HEK293 (cell line): Measurements from ENCODE around the gene MAP3K5.

Source experiments
- CTCF ChIA-PET: fragments of 350-600 bp; formaldehyde crosslinking; extraction: SDS; loops from one replicate; lab custom pipeline; 2021; ENCODE audit warnings: antibody characterized with exemption; lab: Yijun Ruan, JAX
- POLR2A ChIA-PET: fragments of 300-600 bp; formaldehyde crosslinking; extraction: SDS; loops from one replicate; lab custom pipeline; 2020; ENCODE audit warnings: antibody characterized with exemption, inconsistent platforms; lab: Yijun Ruan, JAX
- H3K27ac ChIP-seq: fragments of 200-500 bp; sonication (Bioruptor generic); 2 replicates; pipeline ENCODE4 v1.5.1; 2014; ENCODE audit warnings: low read depth, low read length, control low read depth, inconsistent platforms; ENCODE audit errors: extremely low read depth
- H3K36me3 ChIP-seq, 2 experiments: fragments of 200-500 bp in 1 of 2; sonication (Bioruptor generic) in 1 of 2; 1 replicate in 1 of 2; 2 replicates in 1 of 2; pipeline ENCODE4 v1.5.1; 2014 to 2017; ENCODE audit warnings: inconsistent platforms in 2 of 2, low read length in 2 of 2; ENCODE audit not compliant: control insufficient read depth in 2 of 2, insufficient read depth in 1 of 2
- H3K4me1 ChIP-seq: fragments of 200-500 bp; sonication (Bioruptor generic); 2 replicates; pipeline ENCODE4 v1.5.1; 2014; ENCODE audit warnings: mild to moderate bottlenecking, low read length, inconsistent platforms; ENCODE audit not compliant: control insufficient read depth, insufficient read depth
- H3K4me3 ChIP-seq: 2 replicates; pipeline ENCODE4 v1.5.1; 2011; ENCODE audit warnings: low read depth, mild to moderate bottlenecking, control low read depth, low read length, moderate library complexity
- H3K9me3 ChIP-seq: fragments of 200-500 bp; sonication (Bioruptor generic); 2 replicates; pipeline ENCODE4 v1.5.1; 2014; ENCODE audit warnings: low read depth, low read length, inconsistent platforms; ENCODE audit not compliant: control insufficient read depth, insufficient read depth
- GFI1B ChIP-seq: fragments of 450-650 bp; formaldehyde crosslinking; IDR thresholded peaks from 2 replicates; pipeline ENCODE4 v1.5.1; 2016; ENCODE audit warnings: missing biosample characterization, missing genetic modification characterization
- KLF9 ChIP-seq: fragments of 450-650 bp; formaldehyde crosslinking; IDR thresholded peaks from 2 replicates; pipeline ENCODE4 v1.5.1; 2016; ENCODE audit warnings: missing biosample characterization, missing genetic modification characterization, low read depth
- MZF1 ChIP-seq: fragments of 450-650 bp; formaldehyde crosslinking; IDR thresholded peaks from 2 replicates; pipeline ENCODE4 v1.5.1; 2017; ENCODE audit warnings: missing biosample characterization, missing genetic modification characterization, borderline replicate concordance
- OVOL3 ChIP-seq: fragments of 450-650 bp; formaldehyde crosslinking; IDR thresholded peaks from 2 replicates; pipeline ENCODE4 v1.5.1; 2016; ENCODE audit warnings: missing biosample characterization, missing genetic modification characterization
- WT1 ChIP-seq: fragments of 450-650 bp; formaldehyde crosslinking; IDR thresholded peaks from 2 replicates; pipeline ENCODE4 v1.5.1; 2016; ENCODE audit warnings: missing biosample characterization, missing genetic modification characterization
- ZBTB20 ChIP-seq: fragments of 450-650 bp; formaldehyde crosslinking; IDR thresholded peaks from 2 replicates; pipeline ENCODE4 v1.5.1; 2016; ENCODE audit warnings: missing biosample characterization, missing genetic modification characterization
- ZNF10 ChIP-seq: fragments of 450-650 bp; formaldehyde crosslinking; IDR thresholded peaks from 2 replicates; pipeline ENCODE4 v1.5.1; 2017; ENCODE audit warnings: missing biosample characterization, missing genetic modification characterization
- ZNF121 ChIP-seq: fragments of 450-650 bp; formaldehyde crosslinking; IDR thresholded peaks from 2 replicates; pipeline ENCODE4 v1.5.1; 2016; ENCODE audit warnings: missing biosample characterization, missing genetic modification characterization
- ZNF140 ChIP-seq: fragments of 450-650 bp; formaldehyde crosslinking; IDR thresholded peaks from 2 replicates; pipeline ENCODE4 v1.5.1; 2016; ENCODE audit warnings: missing biosample characterization, missing genetic modification characterization
- ZNF202 ChIP-seq: fragments of 450-650 bp; formaldehyde crosslinking; IDR thresholded peaks from 2 replicates; pipeline ENCODE4 v1.5.1; 2016; ENCODE audit warnings: missing biosample characterization, missing genetic modification characterization, borderline replicate concordance
- ZNF211 ChIP-seq: fragments of 450-650 bp; formaldehyde crosslinking; IDR thresholded peaks from 2 replicates; pipeline ENCODE4 v1.5.1; 2016; ENCODE audit warnings: low read depth, missing biosample characterization, missing genetic modification characterization
- ZNF221 ChIP-seq: fragments of 450-650 bp; formaldehyde crosslinking; IDR thresholded peaks from 2 replicates; pipeline ENCODE4 v1.5.1; 2017; ENCODE audit warnings: missing biosample characterization, missing genetic modification characterization, borderline replicate concordance
- ZNF266 ChIP-seq: fragments of 450-650 bp; formaldehyde crosslinking; IDR thresholded peaks from 2 replicates; pipeline ENCODE4 v1.5.1; 2016; ENCODE audit warnings: missing biosample characterization, missing genetic modification characterization, low read depth
- ZNF274 ChIP-seq, 2 experiments: fragments of 200-500 bp in 1 of 2; fragments of 450-650 bp in 1 of 2; sonication (Bioruptor generic) in 1 of 2; formaldehyde crosslinking in 1 of 2; IDR thresholded peaks; 2 replicates each; pipeline versions ENCODE4 v1.5.1 to v1.6.1; 2014 to 2016; ENCODE audit warnings: borderline replicate concordance in 1 of 2, inconsistent platforms in 1 of 2, low read length in 1 of 2, missing biosample characterization in 1 of 2, missing genetic modification characterization in 1 of 2
- ZNF416 ChIP-seq: fragments of 450-650 bp; formaldehyde crosslinking; IDR thresholded peaks from 2 replicates; pipeline ENCODE4 v1.5.1; 2016; ENCODE audit warnings: missing biosample characterization, missing genetic modification characterization
- ZNF549 ChIP-seq: fragments of 450-650 bp; IDR thresholded peaks from 2 replicates; pipeline ENCODE4 v1.5.1; 2018; ENCODE audit warnings: missing biosample characterization, missing genetic modification characterization, mild to moderate bottlenecking, inconsistent platforms, moderate library complexity
- ZNF610 ChIP-seq: fragments of 450-650 bp; formaldehyde crosslinking; IDR thresholded peaks from 2 replicates; pipeline ENCODE4 v1.5.1; 2016; ENCODE audit warnings: missing biosample characterization, missing genetic modification characterization, borderline replicate concordance
- ZNF626 ChIP-seq: fragments of 450-650 bp; sonication (Bioruptor Pico); formaldehyde crosslinking; IDR thresholded peaks from 2 replicates; pipeline ENCODE4 v1.5.1; 2018; ENCODE audit warnings: missing biosample characterization, missing genetic modification characterization, inconsistent platforms
- ZNF670 ChIP-seq: fragments of 450-650 bp; formaldehyde crosslinking; IDR thresholded peaks from 2 replicates; pipeline ENCODE4 v1.5.1; 2016; ENCODE audit warnings: missing biosample characterization, missing genetic modification characterization, low read depth
- ZNF701 ChIP-seq: fragments of 450-650 bp; formaldehyde crosslinking; IDR thresholded peaks from 2 replicates; pipeline ENCODE4 v1.5.1; 2016; ENCODE audit warnings: missing biosample characterization, missing genetic modification characterization
- ZNF792 ChIP-seq: fragments of 450-650 bp; formaldehyde crosslinking; IDR thresholded peaks from 2 replicates; pipeline ENCODE4 v1.5.1; 2016; ENCODE audit warnings: missing biosample characterization, missing genetic modification characterization
- ZNF843 ChIP-seq: fragments of 450-650 bp; formaldehyde crosslinking; IDR thresholded peaks from 2 replicates; pipeline ENCODE4 v1.5.1; 2016; ENCODE audit warnings: missing biosample characterization, missing genetic modification characterization
- ZSCAN23 ChIP-seq: fragments of 450-650 bp; formaldehyde crosslinking; IDR thresholded peaks from 2 replicates; pipeline ENCODE4 v1.5.1; 2016; ENCODE audit warnings: missing biosample characterization, missing genetic modification characterization
- TF ChIP-seq, protein P1 (sequence below): fragments of 450-650 bp; formaldehyde crosslinking; conservative IDR thresholded peaks from 2 replicates; pipeline ENCODE4 v1.5.1; 2016; ENCODE audit warnings: low read depth, missing biosample characterization, missing genetic modification characterization
- TF ChIP-seq, protein P2 (sequence below): fragments of 450-650 bp; formaldehyde crosslinking; IDR thresholded peaks from 2 replicates; pipeline ENCODE4 v1.5.1; 2016; ENCODE audit warnings: missing biosample characterization, missing genetic modification characterization

The MAP3K5 gene

DNA sequence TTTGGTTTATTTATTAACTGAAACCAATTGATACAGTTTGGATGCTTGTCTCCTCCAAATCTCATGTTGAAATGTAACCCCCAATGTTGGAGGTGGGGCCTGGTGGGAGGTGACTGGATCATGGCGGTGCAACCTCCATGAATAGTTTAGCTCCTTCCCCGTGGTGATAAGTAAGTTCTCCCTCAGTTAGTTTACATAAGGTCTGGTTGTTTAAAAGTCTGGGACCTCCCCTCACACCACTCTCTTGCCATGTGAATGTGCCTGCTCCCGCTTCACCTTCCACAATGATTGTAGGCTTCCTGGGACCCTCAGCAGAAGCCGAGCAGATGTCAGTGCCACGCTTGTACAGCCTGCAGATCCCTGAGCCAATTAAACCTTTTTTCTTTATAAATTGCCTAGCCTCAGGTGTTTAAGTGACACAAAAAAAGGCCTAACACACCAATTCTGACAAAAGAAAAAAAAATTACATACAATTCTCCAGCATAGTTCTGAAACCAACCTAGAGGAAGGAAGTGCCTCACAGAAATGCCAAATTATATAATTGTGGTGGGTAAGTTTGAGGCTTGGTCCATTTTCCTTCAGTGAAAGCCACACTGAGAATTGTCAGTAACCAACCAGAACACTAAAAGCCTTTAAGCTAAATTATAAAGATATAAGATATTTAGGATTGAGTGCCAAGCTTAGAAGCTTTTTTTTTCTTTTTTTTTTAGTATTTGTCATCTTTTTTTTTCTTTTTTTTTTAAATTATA lies 257.1 kb downstream of the MAP3K5 start (continued):
- TF ChIP-seq ZNF843: no peak

DNA sequence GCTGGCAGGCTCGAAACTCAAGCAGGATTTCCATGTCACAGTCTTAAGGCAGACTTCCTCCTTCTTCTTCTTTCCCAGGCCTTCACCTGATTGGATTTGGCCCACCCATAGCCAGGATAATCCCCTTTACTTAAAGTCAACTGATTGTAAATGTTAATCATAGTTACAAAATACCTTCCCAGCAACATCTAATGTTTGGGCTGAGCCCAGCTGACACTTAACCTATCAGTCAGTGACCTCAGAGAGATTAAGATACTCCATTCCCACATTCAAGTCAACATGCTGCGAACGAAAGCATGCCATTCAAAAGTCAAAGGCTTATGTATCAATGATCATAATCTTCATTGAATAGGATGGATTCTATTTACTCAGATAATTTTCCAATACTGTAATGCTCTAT lies 258.0 kb downstream of the MAP3K5 start:
- Histone ChIP-seq H3K27ac (no peak overlapping the region), H3K9me3 (no peaks in the 10 kb centered on the region), H3K4me3 (no peak overlapping the region), H3K36me3 (peaks cover 0 to 3% of the 10 kb centered on the region in 2 experiments; a peak in 1 of 3 replicates), H3K4me1 (no peaks in the 10 kb centered on the region)
- CTCF ChIA-PET: interaction anchor here (1.5 kb wide), 1 partner anchor 16 kb away, joined by 3 read pairs; the partner anchor contains the start of gene MAP7
- TF ChIP-seq ZNF10 (tag by site-specific recombination) (peak; percentile 97), MZF1 (tag by site-specific recombination) (0 out of 2 replicates have a peak, but pooled peaks have one; percentile 14), ZBTB20 (tag by site-specific recombination) (no peak), OVOL3 (no peak), ZNF549 (tag by site-specific recombination) (no peak), ZNF221 (tag by site-specific recombination) (no peak)
- TF ChIP-seq, all 188 proteins: peak for 2
- POLR2A ChIA-PET: no interaction called here

DNA sequence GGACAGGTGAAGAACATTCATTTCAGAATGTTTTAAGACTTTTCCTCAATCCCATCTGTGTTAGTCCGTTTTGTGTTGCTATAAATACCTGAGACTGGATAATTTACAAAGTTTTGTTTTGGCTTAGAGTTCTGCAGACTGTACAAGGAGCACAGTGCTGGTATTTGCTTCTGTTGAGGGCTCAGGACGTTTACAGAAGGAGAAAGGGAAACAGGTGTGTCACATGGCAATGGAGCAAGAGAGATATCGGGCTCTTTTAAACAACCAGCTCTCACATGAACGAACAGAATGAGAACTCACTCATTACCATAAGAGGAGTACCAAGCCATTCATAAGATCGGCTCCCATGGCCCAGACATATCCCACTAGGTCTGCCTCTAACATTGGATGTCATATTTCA lies 258.8 kb downstream of the MAP3K5 start:
- H3K4me1 ChIP-seq: no peaks in the 10 kb centered on the region
- H3K9me3 ChIP-seq: no peaks in the 10 kb centered on the region
- TF ChIP-seq, protein P1, sequence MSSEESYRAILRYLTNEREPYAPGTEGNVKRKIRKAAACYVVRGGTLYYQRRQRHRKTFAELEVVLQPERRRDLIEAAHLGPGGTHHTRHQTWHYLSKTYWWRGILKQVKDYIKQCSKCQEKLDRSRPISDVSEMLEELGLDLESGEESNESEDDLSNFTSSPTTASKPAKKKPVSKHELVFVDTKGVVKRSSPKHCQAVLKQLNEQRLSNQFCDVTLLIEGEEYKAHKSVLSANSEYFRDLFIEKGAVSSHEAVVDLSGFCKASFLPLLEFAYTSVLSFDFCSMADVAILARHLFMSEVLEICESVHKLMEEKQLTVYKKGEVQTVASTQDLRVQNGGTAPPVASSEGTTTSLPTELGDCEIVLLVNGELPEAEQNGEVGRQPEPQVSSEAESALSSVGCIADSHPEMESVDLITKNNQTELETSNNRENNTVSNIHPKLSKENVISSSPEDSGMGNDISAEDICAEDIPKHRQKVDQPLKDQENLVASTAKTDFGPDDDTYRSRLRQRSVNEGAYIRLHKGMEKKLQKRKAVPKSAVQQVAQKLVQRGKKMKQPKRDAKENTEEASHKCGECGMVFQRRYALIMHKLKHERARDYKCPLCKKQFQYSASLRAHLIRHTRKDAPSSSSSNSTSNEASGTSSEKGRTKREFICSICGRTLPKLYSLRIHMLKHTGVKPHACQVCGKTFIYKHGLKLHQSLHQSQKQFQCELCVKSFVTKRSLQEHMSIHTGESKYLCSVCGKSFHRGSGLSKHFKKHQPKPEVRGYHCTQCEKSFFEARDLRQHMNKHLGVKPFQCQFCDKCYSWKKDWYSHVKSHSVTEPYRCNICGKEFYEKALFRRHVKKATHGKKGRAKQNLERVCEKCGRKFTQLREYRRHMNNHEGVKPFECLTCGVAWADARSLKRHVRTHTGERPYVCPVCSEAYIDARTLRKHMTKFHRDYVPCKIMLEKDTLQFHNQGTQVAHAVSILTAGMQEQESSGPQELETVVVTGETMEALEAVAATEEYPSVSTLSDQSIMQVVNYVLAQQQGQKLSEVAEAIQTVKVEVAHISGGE (tag by site-specific recombination): no peak
- no peak for TF ChIP-seq ZSCAN23
- TF ChIP-seq ZNF670 (tag by site-specific recombination): no peak
- ChIA-PET CTCF (no interaction called here), POLR2A (no interaction called here)
- no peak overlapping the region for H3K27ac ChIP-seq
- peaks cover 0 to 3% of the 10 kb centered on the region in 2 experiments; a peak in 1 of 3 replicates for H3K36me3 ChIP-seq
- no peak overlapping the region for H3K4me3 ChIP-seq

DNA sequence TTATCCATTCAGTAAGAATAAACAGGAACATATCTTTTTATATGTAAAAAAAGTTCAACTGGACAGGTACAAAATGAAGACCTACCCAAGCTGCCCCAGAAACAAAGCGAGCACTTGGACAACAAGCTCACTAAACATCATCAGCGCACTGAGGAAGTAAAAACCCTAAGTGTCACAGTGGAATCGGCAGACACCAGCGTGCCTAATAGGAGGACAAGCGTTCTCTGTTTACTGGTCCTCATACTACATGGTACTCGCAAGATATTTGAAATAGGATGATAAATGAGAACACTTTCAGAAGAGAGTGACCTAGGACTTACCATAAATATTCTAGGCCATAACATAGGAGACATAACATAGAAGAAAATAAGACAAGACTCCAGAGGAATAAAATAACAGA lies 260.2 kb downstream of the MAP3K5 start:
- Histone ChIP-seq H3K36me3 (no peaks in the 10 kb centered on the region), H3K27ac (no peak overlapping the region), H3K9me3 (no peaks in the 10 kb centered on the region), H3K4me1 (peaks cover 5% of the 10 kb centered on the region), H3K4me3 (no peak overlapping the region)
- ChIA-PET CTCF (interaction anchor here (0.6 to 2.4 kb wide), 8 partner anchors 13 to 267 kb away, joined by 3 to 7 read pairs (median 3); partner anchors contain the start of gene MAP3K5), POLR2A (no interaction called here)
- TF ChIP-seq ZNF416 (tag by site-specific recombination) (no peak), ZNF701 (no peak), ZNF792 (tag by site-specific recombination) (no peak), GFI1B (no peak), KLF9 (tag by site-specific recombination) (no peak), ZNF202 (tag by site-specific recombination) (no peak), ZNF121 (tag by site-specific recombination) (no peak), ZNF211 (tag by site-specific recombination) (no peak), ZNF140 (no peak), ZNF610 (tag by site-specific recombination) (no peak), ZNF274 (IDR thresholded peaks at IDR 0.05; ENCODE audit: low read length) (no peak), ZNF274 (tag by site-specific recombination; IDR thresholded peaks at IDR 0.05; ENCODE audit: borderline replicate concordance) (no peak), ZNF626 (tag by site-specific recombination) (no peak), WT1 (no peak), ZNF266 (no peak)
- TF ChIP-seq, protein P2, sequence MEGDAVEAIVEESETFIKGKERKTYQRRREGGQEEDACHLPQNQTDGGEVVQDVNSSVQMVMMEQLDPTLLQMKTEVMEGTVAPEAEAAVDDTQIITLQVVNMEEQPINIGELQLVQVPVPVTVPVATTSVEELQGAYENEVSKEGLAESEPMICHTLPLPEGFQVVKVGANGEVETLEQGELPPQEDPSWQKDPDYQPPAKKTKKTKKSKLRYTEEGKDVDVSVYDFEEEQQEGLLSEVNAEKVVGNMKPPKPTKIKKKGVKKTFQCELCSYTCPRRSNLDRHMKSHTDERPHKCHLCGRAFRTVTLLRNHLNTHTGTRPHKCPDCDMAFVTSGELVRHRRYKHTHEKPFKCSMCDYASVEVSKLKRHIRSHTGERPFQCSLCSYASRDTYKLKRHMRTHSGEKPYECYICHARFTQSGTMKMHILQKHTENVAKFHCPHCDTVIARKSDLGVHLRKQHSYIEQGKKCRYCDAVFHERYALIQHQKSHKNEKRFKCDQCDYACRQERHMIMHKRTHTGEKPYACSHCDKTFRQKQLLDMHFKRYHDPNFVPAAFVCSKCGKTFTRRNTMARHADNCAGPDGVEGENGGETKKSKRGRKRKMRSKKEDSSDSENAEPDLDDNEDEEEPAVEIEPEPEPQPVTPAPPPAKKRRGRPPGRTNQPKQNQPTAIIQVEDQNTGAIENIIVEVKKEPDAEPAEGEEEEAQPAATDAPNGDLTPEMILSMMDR (tag by site-specific recombination): no peak
